ENCODE measurements around the gene EXOSC6.

The EXOSC6 gene

GRCh38 chr16:70258946-70259345, 7.2 kb upstream of the EXOSC6 start:
- peaks cover 38% of the 10 kb centered on the region for H4K20me1 ChIP-seq (ENCODE audit: insufficient read depth, low read length)
- no peak overlapping the region for H2AFZ ChIP-seq (ENCODE audit: low read depth, low read length)
- H3K4me2 ChIP-seq (ENCODE audit: insufficient read depth, low read length): no peak overlapping the region
- TF ChIP-seq CTCF (IDR thresholded peaks at IDR 0.05; ENCODE audit: borderline replicate concordance, extremely low read depth, low read length, poor library complexity, severe bottlenecking): no peak
- no peak for TF ChIP-seq EZH2 (IDR thresholded peaks at IDR 0.05; ENCODE audit: borderline replicate concordance, low read depth, low read length, severe bottlenecking)
- no peaks in the 10 kb centered on the region for H3K27me3 ChIP-seq (ENCODE audit: insufficient read depth, low read length, poor library complexity)
- ATAC-seq (ENCODE audit: insufficient read depth, low read depth) (no peak), DNase-seq (no peak)
- no peaks in the 10 kb centered on the region for H3K4me1 ChIP-seq (ENCODE audit: insufficient read depth, low read length)
- H3K4me3 ChIP-seq (ENCODE audit: low read depth in 1 of 2, low read length in 2 of 2): no peak overlapping the region
- H3K27ac ChIP-seq (ENCODE audit: low read length): no peak overlapping the region
- no peak overlapping the region for H3K9ac ChIP-seq (ENCODE audit: low read depth, low read length)
- H3K36me3 ChIP-seq (ENCODE audit: insufficient read depth, low read length): peaks cover 94% of the 10 kb centered on the region
- no peaks in the 10 kb centered on the region for H3K9me3 ChIP-seq (ENCODE audit: insufficient read depth, low read length, severe bottlenecking)
- H3K79me2 ChIP-seq (ENCODE audit: insufficient read depth, low read length): peaks cover 17% of the 10 kb centered on the region

GRCh38 chr16:70258065-70258464, 6.3 kb upstream of the EXOSC6 start:
- no peak overlapping the region for H3K4me3 ChIP-seq (ENCODE audit: low read depth in 1 of 2, low read length in 2 of 2)
- H3K9me3 ChIP-seq (ENCODE audit: insufficient read depth, low read length, severe bottlenecking): no peaks in the 10 kb centered on the region
- no peaks in the 10 kb centered on the region for H3K4me1 ChIP-seq (ENCODE audit: insufficient read depth, low read length)
- H2AFZ ChIP-seq (ENCODE audit: low read depth, low read length): no peak overlapping the region
- peaks cover 94% of the 10 kb centered on the region for H3K36me3 ChIP-seq (ENCODE audit: insufficient read depth, low read length)
- peaks cover 45% of the 10 kb centered on the region for H4K20me1 ChIP-seq (ENCODE audit: insufficient read depth, low read length)
- DNase-seq: no peak
- H3K27ac ChIP-seq (ENCODE audit: low read length): no peak overlapping the region
- ATAC-seq (ENCODE audit: insufficient read depth, low read depth): no peak
- peaks cover 17% of the 10 kb centered on the region for H3K79me2 ChIP-seq (ENCODE audit: insufficient read depth, low read length)
- TF ChIP-seq CTCF (IDR thresholded peaks at IDR 0.05; ENCODE audit: borderline replicate concordance, extremely low read depth, low read length, poor library complexity, severe bottlenecking) (no peak), EZH2 (IDR thresholded peaks at IDR 0.05; ENCODE audit: borderline replicate concordance, low read depth, low read length, severe bottlenecking) (no peak)
- no peaks in the 10 kb centered on the region for H3K27me3 ChIP-seq (ENCODE audit: insufficient read depth, low read length, poor library complexity)
- no peak overlapping the region for H3K9ac ChIP-seq (ENCODE audit: low read depth, low read length)
- H3K4me2 ChIP-seq (ENCODE audit: insufficient read depth, low read length): no peak overlapping the region

- Histone ChIP-seq H2AFZ (ENCODE audit: low read depth, low read length) (no peak overlapping the region), H3K4me2 (ENCODE audit: insufficient read depth, low read length) (no peak overlapping the region), H3K27ac (ENCODE audit: low read length) (no peak overlapping the region), H3K4me1 (ENCODE audit: insufficient read depth, low read length) (peaks cover under 1% of the 10 kb centered on the region; the same call in 1 of the 2 replicates), H3K79me2 (ENCODE audit: insufficient read depth, low read length) (peaks cover 16% of the 10 kb centered on the region), H3K9me3 (ENCODE audit: insufficient read depth, low read length, severe bottlenecking) (no peaks in the 10 kb centered on the region), H3K9ac (ENCODE audit: low read depth, low read length) (no peak overlapping the region), H3K36me3 (ENCODE audit: insufficient read depth, low read length) (peaks cover 94% of the 10 kb centered on the region), H3K4me3 (ENCODE audit: low read depth in 1 of 2, low read length in 2 of 2) (no peak overlapping the region), H4K20me1 (ENCODE audit: insufficient read depth, low read length) (peaks cover 50% of the 10 kb centered on the region), H3K27me3 (ENCODE audit: insufficient read depth, low read length, poor library complexity) (no peaks in the 10 kb centered on the region)
- ATAC-seq (ENCODE audit: insufficient read depth, low read depth) (no peak), DNase-seq (no peak)
- TF ChIP-seq CTCF (IDR thresholded peaks at IDR 0.05; ENCODE audit: borderline replicate concordance, extremely low read depth, low read length, poor library complexity, severe bottlenecking) (no peak), EZH2 (IDR thresholded peaks at IDR 0.05; ENCODE audit: borderline replicate concordance, low read depth, low read length, severe bottlenecking) (no peak)
Measured at GRCh38 chr16:70257391-70257790, 5.7 kb upstream of the EXOSC6 start.

GRCh38 chr16:70255574-70255973, 3.8 kb upstream of the EXOSC6 start:
- DNase-seq: no peak
- no peak for ATAC-seq (ENCODE audit: insufficient read depth, low read depth)
- peaks cover 52% of the 10 kb centered on the region for H4K20me1 ChIP-seq (ENCODE audit: insufficient read depth, low read length)

More at GRCh38 chr16:70255574-70255973, 3.8 kb upstream of the EXOSC6 start:
- Histone ChIP-seq H3K36me3 (ENCODE audit: insufficient read depth, low read length) (peaks cover 87% of the 10 kb centered on the region), H3K27ac (ENCODE audit: low read length) (no peak overlapping the region), H3K9me3 (ENCODE audit: insufficient read depth, low read length, severe bottlenecking) (no peaks in the 10 kb centered on the region), H3K4me2 (ENCODE audit: insufficient read depth, low read length) (no peak overlapping the region), H3K4me3 (ENCODE audit: low read depth in 1 of 2, low read length in 2 of 2) (no peak overlapping the region), H3K79me2 (ENCODE audit: insufficient read depth, low read length) (peaks cover 24% of the 10 kb centered on the region), H3K27me3 (ENCODE audit: insufficient read depth, low read length, poor library complexity) (no peaks in the 10 kb centered on the region), H2AFZ (ENCODE audit: low read depth, low read length) (no peak overlapping the region), H3K4me1 (ENCODE audit: insufficient read depth, low read length) (peaks cover 11% of the 10 kb centered on the region), H3K9ac (ENCODE audit: low read depth, low read length) (no peak overlapping the region)
- TF ChIP-seq CTCF (IDR thresholded peaks at IDR 0.05; ENCODE audit: borderline replicate concordance, extremely low read depth, low read length, poor library complexity, severe bottlenecking) (no peak), EZH2 (IDR thresholded peaks at IDR 0.05; ENCODE audit: borderline replicate concordance, low read depth, low read length, severe bottlenecking) (no peak)

Measured in DND-41 (cell line).